WI38 (cell line): ENCODE measurements around the gene MDFIC.
"Not testable (repeated sequence)": the region's sequence is repeated elsewhere in the genome, so short reads cannot be mapped to it uniquely, and the experiment has no call there.

Experiments used
- H3K4me3 ChIP-seq: 2 replicates; pipeline ENCODE4 v1.5.1; 2011; ENCODE audit warnings: low read depth, mild to moderate bottlenecking, control low read depth, low read length
- TF ChIP-seq, protein P1 (sequence below): IDR thresholded peaks from 2 replicates; pipeline ENCODE4 v1.5.1; 2012; ENCODE audit warnings: low read depth, mild to moderate bottlenecking, control low read depth, low read length

The MDFIC gene, protein sequence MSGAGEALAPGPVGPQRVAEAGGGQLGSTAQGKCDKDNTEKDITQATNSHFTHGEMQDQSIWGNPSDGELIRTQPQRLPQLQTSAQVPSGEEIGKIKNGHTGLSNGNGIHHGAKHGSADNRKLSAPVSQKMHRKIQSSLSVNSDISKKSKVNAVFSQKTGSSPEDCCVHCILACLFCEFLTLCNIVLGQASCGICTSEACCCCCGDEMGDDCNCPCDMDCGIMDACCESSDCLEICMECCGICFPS

DNA sequence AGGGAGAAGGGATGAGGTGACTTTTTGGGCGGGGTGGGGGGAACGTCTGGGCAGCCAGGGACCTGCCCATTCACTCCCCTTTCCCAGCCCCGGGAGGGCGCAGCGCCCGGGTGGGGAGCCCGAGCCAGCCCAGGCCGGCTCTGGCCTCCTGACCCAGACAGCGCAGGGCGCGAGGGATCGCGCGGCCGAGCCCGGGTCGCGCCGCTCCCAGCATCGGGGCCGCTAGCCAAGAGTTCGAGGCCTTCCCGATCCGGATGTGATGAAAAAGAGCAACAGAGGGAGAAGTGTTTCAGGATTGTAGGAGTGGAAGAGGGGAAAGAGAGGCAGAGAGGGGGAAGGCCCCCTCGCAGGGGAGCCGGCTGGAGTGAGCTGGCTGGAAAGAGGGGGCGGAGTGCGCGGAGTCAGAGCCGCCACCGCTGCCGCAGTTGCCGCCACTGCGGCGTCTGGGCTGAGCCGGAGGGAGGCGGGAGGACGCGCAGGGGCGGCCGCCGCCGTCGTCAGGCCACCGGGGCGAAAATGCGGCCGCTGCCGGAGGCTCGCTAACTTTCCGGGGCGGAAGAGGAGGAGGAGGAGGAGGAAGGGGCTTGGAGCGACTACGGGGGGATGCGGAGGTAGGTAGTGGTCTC lies at the start of gene MDFIC:
Gene MDFIC (plus strand): TSS at position 69 of the 626 bp plus-strand sequence. CDS start 940 bp downstream, outside the sequence.
- TF ChIP-seq, protein P1, sequence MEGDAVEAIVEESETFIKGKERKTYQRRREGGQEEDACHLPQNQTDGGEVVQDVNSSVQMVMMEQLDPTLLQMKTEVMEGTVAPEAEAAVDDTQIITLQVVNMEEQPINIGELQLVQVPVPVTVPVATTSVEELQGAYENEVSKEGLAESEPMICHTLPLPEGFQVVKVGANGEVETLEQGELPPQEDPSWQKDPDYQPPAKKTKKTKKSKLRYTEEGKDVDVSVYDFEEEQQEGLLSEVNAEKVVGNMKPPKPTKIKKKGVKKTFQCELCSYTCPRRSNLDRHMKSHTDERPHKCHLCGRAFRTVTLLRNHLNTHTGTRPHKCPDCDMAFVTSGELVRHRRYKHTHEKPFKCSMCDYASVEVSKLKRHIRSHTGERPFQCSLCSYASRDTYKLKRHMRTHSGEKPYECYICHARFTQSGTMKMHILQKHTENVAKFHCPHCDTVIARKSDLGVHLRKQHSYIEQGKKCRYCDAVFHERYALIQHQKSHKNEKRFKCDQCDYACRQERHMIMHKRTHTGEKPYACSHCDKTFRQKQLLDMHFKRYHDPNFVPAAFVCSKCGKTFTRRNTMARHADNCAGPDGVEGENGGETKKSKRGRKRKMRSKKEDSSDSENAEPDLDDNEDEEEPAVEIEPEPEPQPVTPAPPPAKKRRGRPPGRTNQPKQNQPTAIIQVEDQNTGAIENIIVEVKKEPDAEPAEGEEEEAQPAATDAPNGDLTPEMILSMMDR: no peak
- H3K4me3 ChIP-seq: peak within 1 kb of the TSS; percentile 81

DNA sequence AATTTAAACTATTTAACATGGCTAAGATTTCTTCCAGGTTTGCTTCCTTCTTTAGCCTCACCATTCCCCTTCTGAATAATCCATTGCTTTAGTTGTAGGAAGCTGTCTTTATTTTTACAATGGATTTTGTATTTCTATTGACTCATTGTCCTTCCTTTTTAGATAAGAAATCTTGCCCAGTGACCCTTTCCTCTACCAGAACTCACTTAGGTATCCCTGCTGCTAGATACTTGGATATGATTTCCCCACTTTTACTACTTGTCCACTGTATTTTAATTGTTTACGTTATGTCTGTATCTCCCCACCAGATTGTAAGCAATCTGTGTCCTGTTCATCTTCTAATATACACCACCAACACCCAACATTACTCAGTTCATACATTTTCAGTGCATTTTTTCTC lies 47.7 kb upstream of the MDFIC start:
- TF ChIP-seq, protein P1: no peak
- H3K4me3 ChIP-seq: no peak overlapping the region

DNA sequence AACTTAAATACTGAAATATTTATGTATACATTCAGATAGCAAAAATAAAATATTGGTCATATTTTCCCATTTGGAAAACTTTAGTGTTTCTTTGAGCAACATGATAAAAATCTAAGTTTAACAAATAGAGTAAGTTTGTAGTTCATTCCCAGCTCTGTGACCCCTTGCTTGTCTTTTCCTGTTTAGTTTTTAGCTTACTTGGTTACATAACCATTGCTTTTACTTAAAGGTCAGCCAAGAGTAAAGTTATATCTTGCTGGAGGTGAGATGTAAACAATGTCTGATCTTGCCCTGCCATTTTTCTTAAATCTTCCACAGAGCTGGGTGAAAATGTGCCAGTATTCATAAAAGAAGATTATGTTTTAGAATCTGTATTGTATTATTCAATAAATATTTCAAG lies 46.7 kb upstream of the MDFIC start:
- H3K4me3 ChIP-seq: no peak overlapping the region
- TF ChIP-seq, protein P1: no peak

DNA sequence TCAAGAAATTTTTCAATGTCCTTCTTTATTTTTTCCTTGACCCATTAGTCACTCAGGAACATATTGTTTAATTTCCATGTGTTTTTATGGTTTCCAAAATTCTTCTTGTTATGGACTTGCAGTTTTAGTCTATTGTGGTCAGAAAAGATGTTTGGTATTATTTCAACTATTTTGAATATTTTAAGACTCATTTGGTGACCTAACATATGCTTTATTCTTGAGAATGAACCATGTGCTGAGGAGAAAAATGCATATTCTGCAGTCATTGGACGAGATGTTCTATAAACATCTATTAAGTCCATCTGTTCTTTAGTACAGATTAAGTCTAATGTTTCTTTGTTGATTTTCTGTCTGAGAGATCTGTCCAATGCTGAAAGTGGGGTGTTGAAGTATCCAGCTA lies 42.3 kb upstream of the MDFIC start:
- TF ChIP-seq, protein P1: no peak
- H3K4me3 ChIP-seq: no peak overlapping the region

DNA sequence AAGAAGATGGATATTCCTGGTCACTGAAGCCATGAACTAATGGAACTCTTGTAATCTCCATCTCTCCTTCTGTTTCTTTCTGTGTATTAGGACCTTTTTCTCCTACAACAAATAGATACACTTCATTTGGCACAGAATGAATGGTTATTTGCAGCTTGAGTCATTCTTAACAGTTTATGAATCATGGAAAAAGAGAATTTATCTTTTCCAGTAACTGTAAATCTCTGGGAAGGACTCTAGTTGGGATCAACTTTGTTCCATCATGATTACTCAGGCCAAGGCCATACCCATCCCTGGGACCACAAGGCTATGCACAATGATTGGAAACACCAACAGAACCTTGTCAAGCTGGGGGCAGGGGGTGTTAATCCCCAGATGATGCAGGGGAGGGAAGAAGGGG lies 36.1 kb upstream of the MDFIC start:
- TF ChIP-seq, protein P1: no peak
- H3K4me3 ChIP-seq: no peak overlapping the region

DNA sequence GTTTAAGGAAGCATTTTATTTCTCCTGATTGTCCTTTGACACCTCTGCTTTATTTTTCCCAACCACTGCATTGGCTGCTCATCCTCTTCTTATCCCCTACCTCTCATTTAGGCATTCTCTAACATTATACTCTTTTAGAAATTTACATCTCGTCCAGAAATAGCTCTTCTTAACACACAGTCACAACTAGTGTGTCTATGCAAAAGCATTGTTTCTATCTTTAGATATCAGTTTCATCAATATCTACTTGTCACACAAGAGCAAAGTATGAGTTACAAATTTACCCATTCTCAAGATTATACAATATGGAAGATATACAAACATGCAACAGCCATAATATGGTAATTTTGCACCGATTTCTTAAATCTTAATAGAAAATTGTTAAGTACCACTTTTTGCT lies 35.7 kb upstream of the MDFIC start:
- TF ChIP-seq, protein P1: no peak
- H3K4me3 ChIP-seq: no peak overlapping the region

DNA sequence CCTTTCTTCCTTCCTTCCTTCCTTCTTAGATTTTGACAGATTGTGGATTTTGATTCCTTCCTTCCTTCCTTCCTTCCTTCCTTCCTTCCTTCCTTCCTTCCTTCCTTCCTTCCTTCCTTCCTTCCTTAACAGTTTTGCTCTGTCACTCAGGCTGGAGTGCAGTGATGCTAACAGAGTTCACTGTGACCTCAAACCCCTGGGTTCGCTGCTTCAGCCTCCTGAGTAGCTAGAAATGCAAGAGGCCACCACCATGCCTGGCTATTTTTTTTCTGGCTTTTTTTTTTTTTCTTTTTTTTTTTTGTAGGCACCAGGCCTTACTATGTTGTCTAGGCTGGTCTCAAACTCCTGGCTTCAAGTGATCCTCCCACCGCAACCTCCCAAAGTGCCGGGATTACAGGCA lies 32.8 kb upstream of the MDFIC start:
- H3K4me3 ChIP-seq: not testable (repeated sequence)
